Measurements from ENCODE around the gene ADAM19.

- no peak for TF ChIP-seq CTCF (conservative IDR thresholded peaks at IDR 0.05; ENCODE audit: low read depth in 2 of 2)
- TF ChIP-seq NANOG (IDR thresholded peaks at IDR 0.05; ENCODE audit: borderline replicate concordance), result no peak
These were observed 66.5 kb downstream of the ADAM19 start for GRCh38 chr5:157509093-157509492.

All from GM23338 (cell line).